ENCODE results near the gene RPTOR. TPM values are rescaled to one million over a fixed set of nuclear protein-coding genes. Genes with fewer than 3 reads are reported as not detected.

RPTOR gene
- polyA plus RNA-seq, 1 experiment, result 10.8 TPM

GRCh38 chr17:80510132-80510531 lies 34.5 kb upstream of the RPTOR start:
- H3K4me3 ChIP-seq (ENCODE audit: low read depth, low read length), result no peak overlapping the region
- H3K27me3 ChIP-seq (ENCODE audit: control insufficient read depth, insufficient read depth, low read length), result no peaks in the 10 kb centered on the region; the same call in 1 of the 2 replicates
- no peak for TF ChIP-seq CTCF (IDR thresholded peaks at IDR 0.05; ENCODE audit: insufficient read depth, low read depth, low read length)
- no peak for DNase-seq (ENCODE audit: low read depth)
- H3K36me3 ChIP-seq (ENCODE audit: control insufficient read depth, insufficient read depth, low read length), result no peaks in the 10 kb centered on the region
- ChIA-PET CTCF (interaction anchor here (1.0 kb wide), 1 partner anchor 12 kb away, joined by 3 read pairs; no protein-coding TSS in a partner anchor), POLR2A (no interaction called here)

GRCh38 chr17:80510772-80511171 lies 33.9 kb upstream of the RPTOR start:
- Histone ChIP-seq H3K27me3 (ENCODE audit: control insufficient read depth, insufficient read depth, low read length) (no peaks in the 10 kb centered on the region; the same call in 1 of the 2 replicates), H3K36me3 (ENCODE audit: control insufficient read depth, insufficient read depth, low read length) (no peaks in the 10 kb centered on the region), H3K4me3 (ENCODE audit: low read depth, low read length) (no peak overlapping the region)
- no peak for DNase-seq (ENCODE audit: low read depth)
- ChIA-PET CTCF (no interaction called here), POLR2A (no interaction called here)
- TF ChIP-seq CTCF (IDR thresholded peaks at IDR 0.05; ENCODE audit: insufficient read depth, low read depth, low read length), result no peak

- Histone ChIP-seq H3K27me3 (ENCODE audit: control insufficient read depth, insufficient read depth, low read length) (no peaks in the 10 kb centered on the region; the same call in 1 of the 2 replicates), H3K36me3 (ENCODE audit: control insufficient read depth, insufficient read depth, low read length) (no peaks in the 10 kb centered on the region), H3K4me3 (ENCODE audit: low read depth, low read length) (no peak overlapping the region)
- ChIA-PET CTCF (no interaction called here), POLR2A (no interaction called here)
- DNase-seq (ENCODE audit: low read depth), result no peak
- TF ChIP-seq CTCF (IDR thresholded peaks at IDR 0.05; ENCODE audit: insufficient read depth, low read depth, low read length), result no peak
These were observed 33.1 kb upstream of the RPTOR start for GRCh38 chr17:80511222-80512180.

GRCh38 chr17:80512233-80512632 lies 32.4 kb upstream of the RPTOR start:
- Histone ChIP-seq H3K27me3 (ENCODE audit: control insufficient read depth, insufficient read depth, low read length) (no peaks in the 10 kb centered on the region; the same call in 1 of the 2 replicates), H3K36me3 (ENCODE audit: control insufficient read depth, insufficient read depth, low read length) (no peaks in the 10 kb centered on the region), H3K4me3 (ENCODE audit: low read depth, low read length) (no peak overlapping the region)
- ChIA-PET CTCF (no interaction called here), POLR2A (no interaction called here)
- no peak for DNase-seq (ENCODE audit: low read depth)
- TF ChIP-seq CTCF (IDR thresholded peaks at IDR 0.05; ENCODE audit: insufficient read depth, low read depth, low read length), result no peak

GRCh38 chr17:80513201-80513600 lies 31.4 kb upstream of the RPTOR start:
- ChIA-PET POLR2A (no interaction called here), CTCF (no interaction called here)
- no peaks in the 10 kb centered on the region; the same call in none of the 2 replicates for H3K27me3 ChIP-seq (ENCODE audit: control insufficient read depth, insufficient read depth, low read length)

More at GRCh38 chr17:80513201-80513600, 31.4 kb upstream of the RPTOR start:
- no peak overlapping the region for H3K4me3 ChIP-seq (ENCODE audit: low read depth, low read length)
- no peak for TF ChIP-seq CTCF (IDR thresholded peaks at IDR 0.05; ENCODE audit: insufficient read depth, low read depth, low read length)
- no peaks in the 10 kb centered on the region for H3K36me3 ChIP-seq (ENCODE audit: control insufficient read depth, insufficient read depth, low read length)
- DNase-seq (ENCODE audit: low read depth), result no peak

Measured in BJ (cell line).